Measurements from ENCODE around the gene FOXI1.

FOXI1 gene

GRCh38 chr5:170143091-170143490, 37.4 kb downstream of the FOXI1 start:
- DNase-seq (ENCODE audit: low read depth): no peak
- no peak for TF ChIP-seq CTCF (IDR thresholded peaks at IDR 0.05; ENCODE audit: low read depth, low read length, missing control alignments)
- H3K4me3 ChIP-seq (ENCODE audit: low read depth, low read length): no peak overlapping the region

GRCh38 chr5:170143710-170144109, 38.0 kb downstream of the FOXI1 start:
- no peak for DNase-seq (ENCODE audit: low read depth)
- no peak overlapping the region for H3K4me3 ChIP-seq (ENCODE audit: low read depth, low read length)
- TF ChIP-seq CTCF (IDR thresholded peaks at IDR 0.05; ENCODE audit: low read depth, low read length, missing control alignments): no peak

GRCh38 chr5:170144286-170145023, 38.8 kb downstream of the FOXI1 start:
- no peak for TF ChIP-seq CTCF (IDR thresholded peaks at IDR 0.05; ENCODE audit: low read depth, low read length, missing control alignments)
- no peak for DNase-seq (ENCODE audit: low read depth)
- no peak overlapping the region for H3K4me3 ChIP-seq (ENCODE audit: low read depth, low read length)

- DNase-seq (ENCODE audit: low read depth): no peak
- no peak for TF ChIP-seq CTCF (IDR thresholded peaks at IDR 0.05; ENCODE audit: low read depth, low read length, missing control alignments)
- no peak overlapping the region for H3K4me3 ChIP-seq (ENCODE audit: low read depth, low read length)
These were observed 39.8 kb downstream of the FOXI1 start for GRCh38 chr5:170145462-170145861.

GRCh38 chr5:170147051-170147752, 41.5 kb downstream of the FOXI1 start:
- no peak for DNase-seq (ENCODE audit: low read depth)
- no peak for TF ChIP-seq CTCF (IDR thresholded peaks at IDR 0.05; ENCODE audit: low read depth, low read length, missing control alignments)
- no peak overlapping the region for H3K4me3 ChIP-seq (ENCODE audit: low read depth, low read length)

GRCh38 chr5:170147753-170148264, 42.1 kb downstream of the FOXI1 start:
- DNase-seq (ENCODE audit: low read depth): no peak
- TF ChIP-seq CTCF (IDR thresholded peaks at IDR 0.05; ENCODE audit: low read depth, low read length, missing control alignments): no peak
- H3K4me3 ChIP-seq (ENCODE audit: low read depth, low read length): no peak overlapping the region

Data from GM12864 (cell line).